ENCODE measurements around the gene TGFB3.
"Not testable (repeated sequence)": the region's sequence is repeated elsewhere in the genome, so short reads cannot be mapped to it uniquely, and the experiment has no call there.

Gene TGFB3

DNA sequence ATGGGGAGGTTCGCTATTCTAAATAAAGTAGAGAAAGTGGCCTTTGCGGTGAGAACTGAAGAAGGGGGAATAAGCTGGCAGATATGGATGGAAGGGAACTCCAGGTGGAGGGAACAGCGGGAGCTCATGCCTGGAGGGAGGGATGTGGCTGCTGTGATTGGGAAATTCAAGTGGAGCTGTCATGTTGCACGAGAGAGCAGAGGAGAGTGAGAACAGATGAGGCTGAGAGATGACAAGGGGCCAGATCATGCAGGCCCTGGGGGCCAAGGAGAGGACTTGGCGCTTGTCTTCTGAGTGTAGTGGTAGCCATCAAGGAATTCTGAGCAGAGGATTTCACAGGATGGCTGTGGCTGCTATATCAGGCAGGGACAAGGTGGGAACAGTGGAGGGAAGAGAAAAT lies 35.0 kb downstream of the TGFB3 start:
- DNase-seq: no peak

DNA sequence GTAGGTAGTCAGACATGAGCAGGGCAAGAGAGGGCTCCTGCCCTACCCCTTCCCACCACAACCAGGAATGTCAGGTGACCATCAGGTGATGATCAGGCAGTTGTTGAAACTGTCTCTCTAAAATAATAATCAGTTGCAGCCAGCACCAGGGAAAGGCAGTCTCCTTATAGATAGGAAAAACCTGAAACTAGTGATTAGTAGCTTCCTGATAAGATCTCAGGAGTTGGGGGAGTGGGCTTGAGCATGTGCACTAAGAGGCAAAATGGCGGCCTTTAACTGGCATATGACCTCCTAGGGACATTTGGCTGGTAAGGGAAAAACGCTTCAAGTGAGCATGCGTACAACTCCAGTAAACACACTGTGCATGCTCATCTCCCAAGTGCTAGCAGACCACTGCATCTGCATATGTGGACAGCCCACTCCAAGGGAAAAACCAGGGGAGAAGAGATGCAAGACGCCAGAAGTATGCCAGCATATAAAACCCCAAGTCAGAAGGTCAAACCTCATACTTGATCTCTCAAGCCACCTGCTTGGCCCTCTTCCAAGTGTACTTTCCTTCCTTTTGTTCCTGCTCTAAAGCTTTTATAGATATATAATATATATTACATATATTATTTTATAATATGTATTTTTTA lies 37.1 kb downstream of the TGFB3 start:
- DNase-seq: no peak

DNA sequence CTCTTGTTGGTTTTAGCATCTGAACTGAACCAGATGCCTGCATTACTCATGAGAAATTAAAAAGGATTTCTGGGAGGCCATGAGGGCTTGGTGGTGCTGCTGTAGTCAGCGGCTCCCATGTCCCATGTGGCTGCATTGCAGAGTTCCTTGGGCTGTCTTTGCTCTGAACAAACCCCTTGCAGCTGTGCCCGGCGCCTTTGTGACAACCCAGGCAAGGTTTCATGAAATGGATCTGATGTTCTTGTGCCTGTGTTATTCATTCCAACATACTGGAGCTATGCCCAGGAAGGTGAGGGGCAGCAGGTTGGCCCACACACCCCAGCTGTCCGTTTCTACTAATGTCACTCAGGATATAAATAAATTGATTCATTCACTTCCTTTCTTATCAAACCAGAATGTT lies 40.8 kb downstream of the TGFB3 start:
- DNase-seq: no peak

DNA sequence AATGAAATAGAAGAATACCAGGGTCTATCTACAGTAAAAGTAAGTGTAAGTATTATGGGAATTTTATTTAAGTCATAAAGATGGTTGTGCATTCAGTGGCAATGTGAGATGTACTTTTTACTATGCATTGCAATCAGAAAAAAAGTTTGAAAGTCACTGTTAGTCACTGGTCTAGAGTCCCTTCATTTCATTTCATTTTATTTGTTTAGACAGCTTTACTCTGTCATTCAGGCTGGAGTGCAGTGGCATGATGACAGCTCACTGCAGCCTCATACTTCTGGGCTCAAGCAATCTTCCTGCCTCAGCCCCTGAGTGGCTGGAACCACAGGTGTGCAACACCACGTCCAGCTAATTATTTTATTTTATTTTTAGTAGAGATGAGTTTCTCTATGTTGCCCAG lies 42.6 kb downstream of the TGFB3 start:
- DNase-seq: no peak

DNA sequence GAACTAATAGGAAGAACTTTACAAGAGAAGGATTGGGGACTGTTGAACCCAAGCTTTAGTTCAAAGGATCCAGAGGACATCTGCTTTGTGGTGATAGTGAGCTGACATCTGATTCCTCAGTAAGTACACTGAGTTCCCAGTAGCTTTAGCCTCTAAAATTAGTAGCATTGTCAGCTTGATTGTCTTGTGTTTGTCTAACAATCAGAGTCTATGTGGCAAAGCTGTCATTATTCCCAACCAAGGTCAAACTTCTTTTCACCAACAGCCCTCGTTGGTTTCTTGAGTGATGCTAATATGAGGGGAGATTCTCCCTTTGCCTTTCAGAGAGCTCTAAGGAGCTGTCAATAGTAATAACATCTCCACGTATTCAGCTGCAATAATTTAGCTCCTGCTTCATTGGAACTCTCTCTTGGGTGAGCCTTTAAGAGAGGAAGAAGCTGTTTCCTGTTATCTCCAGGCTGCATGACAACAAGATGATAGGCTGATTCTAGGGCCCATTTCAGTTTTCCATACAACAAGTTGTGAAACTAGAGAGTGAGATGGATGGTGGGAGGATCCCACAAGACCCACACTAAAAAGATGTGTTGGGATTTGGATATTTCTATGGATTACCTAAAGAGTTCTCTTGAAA lies 46.7 kb downstream of the TGFB3 start:
- DNase-seq: no peak

DNA sequence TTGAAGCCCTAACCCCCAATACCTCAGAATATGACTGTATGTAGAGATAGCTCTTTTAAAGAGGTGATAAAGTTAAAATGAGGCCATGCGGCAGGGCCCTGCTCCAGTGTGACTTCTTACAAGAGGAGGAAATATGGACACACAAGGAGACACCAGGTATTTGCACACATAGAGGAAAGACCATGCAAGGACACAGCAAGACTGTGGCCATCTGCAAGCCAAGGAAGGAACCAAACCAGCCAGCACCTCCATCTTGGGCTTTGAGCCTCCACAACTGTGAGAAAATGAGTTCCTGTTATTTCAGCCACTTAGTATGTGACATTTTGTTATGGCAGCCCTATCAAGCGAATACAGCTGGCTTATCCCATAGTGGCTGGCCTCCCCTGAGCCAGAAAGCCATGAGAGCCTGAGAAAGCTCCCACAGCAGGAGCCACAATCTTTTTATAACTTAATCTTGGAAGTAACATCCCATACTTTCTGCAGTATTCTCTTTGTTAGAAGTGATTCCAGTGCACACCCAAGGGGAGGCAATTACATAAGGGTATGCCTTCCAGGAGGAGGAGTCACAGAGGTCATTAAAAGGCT lies 48.0 kb downstream of the TGFB3 start:
- no peak for DNase-seq

DNA sequence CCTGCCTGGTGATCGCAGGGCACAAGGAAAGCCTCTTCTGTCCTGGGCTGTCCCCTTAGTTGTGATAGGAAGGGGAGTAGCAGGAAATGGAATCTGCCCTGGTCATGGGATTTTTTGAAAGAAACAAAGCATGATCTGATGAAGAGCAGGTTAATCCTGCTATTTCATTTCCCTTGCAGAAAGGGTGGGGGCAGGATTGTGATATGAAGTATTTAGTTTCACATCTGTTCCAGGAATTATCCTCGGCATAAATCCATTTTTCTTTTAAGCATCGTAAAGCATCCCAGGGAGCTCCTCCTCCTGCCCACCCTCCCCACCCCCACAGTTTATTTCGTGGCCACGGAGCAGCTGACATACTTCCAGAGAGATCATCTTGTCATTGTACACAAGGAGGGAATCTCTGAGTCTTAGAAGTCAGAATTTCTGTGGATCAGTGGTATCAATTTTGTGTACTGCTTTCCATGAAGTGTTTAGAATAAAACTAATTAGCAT lies 53.1 kb downstream of the TGFB3 start:
- no peak for DNase-seq

DNA sequence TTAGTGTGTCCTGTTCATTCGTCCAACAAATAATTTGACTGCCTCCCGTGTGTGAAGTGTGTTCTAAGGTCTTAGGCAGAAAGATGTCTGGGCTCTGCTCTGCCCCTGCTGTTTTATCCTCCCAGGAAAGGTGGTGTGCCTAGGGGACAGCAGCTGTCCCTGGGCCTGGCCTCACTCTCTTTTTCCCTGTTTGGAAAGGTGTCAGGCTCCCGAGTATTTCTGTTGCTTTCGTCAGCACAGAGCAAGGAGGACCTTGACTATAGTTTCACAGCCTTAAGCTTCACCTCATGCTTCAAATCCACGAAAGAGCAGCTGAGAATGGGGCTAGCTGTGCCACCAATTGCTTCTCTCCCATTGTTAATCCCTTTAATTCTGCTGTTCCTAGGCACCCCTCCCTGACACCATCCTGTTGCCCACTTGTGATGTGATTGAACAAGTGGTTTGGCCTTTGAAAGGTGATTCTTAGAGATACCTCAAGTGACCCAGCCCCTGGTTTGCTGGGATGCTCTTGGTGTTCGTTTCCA lies 54.2 kb downstream of the TGFB3 start:
- no peak for DNase-seq

DNA sequence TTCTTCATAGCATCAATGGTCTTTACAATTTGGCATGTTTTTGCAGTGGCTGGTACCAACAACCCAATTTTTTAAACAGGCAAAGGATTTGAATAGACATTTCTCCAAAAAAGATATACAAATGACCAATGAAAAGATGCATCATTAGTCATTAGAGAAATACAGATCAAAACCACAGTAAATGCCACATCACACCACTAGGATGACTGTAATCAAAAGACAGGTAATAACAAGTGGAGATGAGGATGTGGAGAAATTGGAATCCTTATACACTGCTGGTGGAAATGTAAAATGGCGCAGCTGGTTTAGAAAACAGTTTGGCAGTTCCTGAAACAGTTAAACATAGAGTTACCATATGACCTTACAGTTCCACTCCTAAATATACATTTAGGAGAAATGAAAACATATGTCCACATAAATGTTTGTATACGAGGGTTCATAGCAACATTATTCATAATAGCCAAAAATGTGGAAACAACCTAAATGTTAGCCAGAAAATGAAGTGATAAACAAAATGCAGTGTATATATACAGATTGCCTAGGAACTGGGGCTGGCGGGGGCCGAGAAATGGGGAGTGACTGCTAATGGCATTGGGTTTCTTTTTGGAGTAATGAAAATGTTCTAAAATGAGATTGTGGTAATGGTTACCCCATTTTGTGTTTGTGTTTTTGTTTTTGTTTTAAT lies 55.2 kb downstream of the TGFB3 start:
- DNase-seq: no peak

DNA sequence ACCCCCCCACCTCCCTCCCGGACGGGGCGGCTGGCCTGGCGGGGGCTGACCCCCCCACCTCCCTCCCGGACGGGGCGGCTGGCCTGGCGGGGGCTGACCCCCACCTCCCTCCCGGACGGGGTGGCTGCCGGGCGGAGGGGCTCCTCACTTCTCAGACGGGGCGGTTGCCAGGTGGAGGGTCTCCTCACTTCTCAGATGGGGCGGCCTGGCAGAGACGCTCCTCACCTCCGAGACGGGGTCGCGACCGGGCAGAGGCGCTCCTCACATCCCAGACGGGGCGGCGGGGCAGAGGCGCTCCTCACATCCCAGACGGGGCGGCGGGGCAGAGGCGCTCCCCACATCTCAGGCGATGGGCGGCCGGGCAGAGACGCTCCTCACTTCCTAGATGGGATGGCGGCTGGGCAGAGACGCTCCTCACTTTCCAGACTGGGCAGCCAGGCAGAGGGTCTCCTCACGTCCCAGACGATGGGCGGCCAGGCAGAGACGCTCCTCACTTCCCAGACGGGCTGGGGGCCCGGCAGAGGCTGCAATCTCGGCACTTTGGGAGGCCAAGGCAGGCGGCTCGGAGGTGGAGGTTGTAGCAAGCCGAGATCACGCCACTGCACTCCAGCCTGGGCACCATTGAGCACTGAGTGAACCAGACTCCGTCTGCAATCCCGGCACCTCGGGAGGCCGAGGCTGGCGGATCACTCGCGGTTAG lies 56.5 kb downstream of the TGFB3 start:
- not testable (repeated sequence) for DNase-seq

DNA sequence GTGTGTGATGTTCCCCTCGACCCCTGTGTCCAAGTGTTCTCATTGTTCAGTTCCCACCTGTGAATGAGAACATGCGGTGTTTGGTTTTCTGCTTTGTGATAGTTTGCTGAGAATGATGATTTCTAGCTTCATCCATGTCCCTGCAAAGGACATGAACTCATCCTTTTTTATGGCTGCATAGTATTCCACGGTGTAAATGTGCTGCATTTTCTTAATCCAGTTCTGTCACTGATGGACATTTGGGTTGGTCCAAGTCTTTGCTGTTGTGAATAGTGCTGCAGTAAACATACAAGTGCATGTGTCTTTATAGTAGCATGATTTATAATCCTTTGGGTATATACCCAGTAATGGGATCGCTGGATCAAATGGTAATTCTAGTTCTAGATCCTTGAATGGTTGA lies 61.4 kb downstream of the TGFB3 start:
- DNase-seq: not testable (repeated sequence)

DNA sequence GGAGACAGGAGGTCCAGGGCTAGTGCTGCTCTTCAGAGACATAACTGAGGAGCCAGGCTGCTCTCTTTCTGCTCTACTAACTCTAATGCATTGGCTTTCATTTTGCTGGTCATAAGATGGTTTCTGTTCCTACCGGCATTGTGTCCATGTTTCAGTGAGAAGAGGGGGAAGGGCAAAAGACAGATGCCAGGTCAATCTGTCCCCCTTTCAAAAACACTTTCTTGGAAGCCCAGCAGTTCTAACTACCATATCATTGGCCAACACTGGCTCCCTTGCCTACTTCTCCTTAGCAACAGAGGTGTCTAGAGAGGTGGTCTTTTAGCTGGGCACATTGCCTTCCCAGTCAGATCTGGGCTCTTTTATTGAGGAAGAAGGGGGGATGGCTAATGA lies 63.9 kb downstream of the TGFB3 start:
- no peak for DNase-seq

DNA sequence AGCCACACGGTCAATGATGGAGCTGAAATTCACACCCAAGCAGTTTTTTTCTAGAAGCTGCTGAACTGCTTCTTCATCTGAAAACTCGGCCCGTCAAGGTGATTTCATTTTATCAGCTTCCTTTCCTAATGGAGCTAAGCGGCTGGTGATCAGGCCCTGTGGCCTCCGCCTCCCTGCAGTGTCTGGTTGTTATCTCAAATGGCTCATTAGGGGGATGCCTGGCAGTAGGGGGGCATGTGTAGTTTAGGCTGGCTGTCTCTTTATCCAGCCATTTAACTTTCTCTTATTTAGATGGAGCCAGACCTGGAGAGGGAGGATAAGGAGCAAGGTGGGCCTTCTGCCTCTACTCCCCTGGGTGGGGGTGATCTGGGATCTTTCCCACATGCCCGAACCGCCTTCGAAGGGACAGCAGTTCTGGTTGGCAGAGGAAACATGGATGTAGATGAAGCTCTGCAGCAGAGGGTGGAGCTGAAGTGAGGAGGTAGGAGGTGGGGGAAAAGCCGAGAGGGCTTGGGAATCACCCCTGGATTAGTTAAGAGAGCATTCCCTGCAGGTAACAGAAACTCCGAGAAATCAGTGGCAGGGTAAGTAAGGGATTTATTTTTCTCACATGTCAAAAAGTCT lies 64.4 kb downstream of the TGFB3 start:
- no peak for DNase-seq

DNA sequence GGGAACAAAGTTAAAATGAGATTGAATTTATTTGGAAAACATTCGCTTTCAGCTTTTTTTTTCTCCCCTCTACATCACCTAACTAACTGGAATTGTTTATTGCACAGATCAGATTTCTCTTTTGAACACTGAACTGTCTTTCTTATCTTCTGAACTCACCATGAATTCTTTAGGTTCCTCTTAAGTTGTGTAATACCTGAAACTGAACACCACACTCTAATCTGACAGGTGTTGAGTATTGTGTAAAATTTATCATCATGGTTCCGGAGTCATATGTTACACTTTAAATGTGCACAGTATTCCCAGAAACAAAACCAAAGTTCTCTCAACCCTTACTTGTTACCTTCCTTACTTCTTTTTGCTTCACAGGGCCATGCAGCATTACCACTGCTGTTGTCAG lies 66.8 kb downstream of the TGFB3 start:
- no peak for DNase-seq

DNA sequence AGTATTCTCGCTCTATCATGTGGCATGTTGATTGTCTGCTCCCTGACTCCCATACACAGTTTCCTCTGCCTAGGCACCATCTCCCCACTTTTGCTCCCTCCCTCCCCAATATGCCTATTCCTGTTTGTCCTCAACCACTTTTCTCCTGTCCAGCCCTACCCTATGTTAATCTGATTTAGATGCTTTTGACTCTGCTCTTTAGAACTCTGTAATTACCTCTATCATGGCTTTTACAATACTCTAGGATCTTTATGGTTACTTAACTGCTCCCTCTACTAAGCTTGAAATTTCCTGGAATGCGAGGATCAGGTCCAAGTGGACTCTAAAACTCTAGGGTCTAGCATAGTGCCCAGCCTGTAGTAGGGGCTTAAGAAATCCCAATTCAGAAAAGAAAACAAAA lies 68.6 kb downstream of the TGFB3 start:
- DNase-seq: no peak

DNA sequence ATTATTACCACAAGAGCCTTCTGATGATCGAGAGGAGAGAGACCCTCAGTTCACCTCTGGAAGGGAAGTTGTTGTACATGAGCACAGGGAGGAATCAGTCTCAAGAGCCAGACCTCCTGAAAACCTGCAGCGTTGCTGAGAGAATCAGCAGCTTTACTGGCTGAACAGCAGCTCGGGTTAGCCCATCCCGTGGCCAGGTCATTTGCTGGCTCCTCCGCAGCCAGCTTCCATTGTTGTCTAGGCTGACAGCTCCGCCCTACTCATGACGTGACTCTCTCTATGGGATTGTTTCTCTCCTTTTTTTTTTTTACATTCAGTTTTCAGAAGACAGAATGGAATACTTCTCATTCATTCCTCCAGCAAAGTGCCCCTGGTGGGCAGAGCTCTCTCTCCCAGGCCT lies 69.9 kb downstream of the TGFB3 start:
- no peak for DNase-seq

DNA sequence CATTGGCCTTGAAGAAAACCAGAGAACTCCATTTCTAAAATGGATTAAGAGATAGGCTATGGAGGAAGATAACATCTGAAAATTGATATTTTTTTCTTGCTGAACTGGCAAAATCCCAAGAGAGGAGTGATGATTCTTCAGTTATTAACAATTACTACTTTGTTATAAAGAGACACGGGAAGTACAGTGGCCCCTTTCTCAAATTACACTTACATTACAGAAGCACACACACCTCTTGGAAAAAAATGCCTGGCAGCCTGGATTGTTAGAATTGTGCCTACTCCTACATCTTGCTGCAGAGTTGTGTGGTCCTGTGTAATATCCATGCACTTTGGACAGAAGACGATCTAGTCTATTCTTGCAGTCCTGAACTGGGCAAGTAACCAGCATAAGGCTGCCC lies 71.7 kb downstream of the TGFB3 start:
- DNase-seq: no peak

DNA sequence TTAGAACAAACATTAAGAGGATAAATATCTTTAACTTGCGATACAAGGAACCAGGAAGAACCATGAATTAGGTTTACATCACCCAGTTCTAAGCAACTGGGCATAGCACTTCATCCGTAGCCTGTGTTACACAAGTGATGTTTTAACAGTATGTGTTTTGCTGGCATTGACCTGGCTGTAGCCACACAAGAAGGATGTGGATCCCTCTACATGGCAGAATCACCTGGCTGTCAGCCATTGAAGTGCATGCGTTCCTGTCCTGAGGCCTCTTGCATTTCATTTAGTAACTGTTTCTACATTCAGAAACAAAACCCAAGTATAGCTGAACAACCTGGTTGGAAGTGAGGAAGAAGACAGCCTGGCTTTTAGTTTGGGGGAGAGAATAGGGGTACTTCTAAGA lies 72.2 kb downstream of the TGFB3 start:
- no peak for DNase-seq

All from suppressor macrophage treated with lipopolysaccharide for 1 hour (primary cell).